ENCODE results near the gene KNDC1. TPM values are rescaled to one million over a fixed set of nuclear protein-coding genes. Genes with fewer than 3 reads are reported as not detected.

The KNDC1 gene
- total RNA-seq, 2 experiments from 2014 or later, result 0.36 to 0.40 TPM

GRCh38 chr10:133186416-133187090 lies 26.5 kb downstream of the KNDC1 start:
- Mint-ChIP-seq H3K4me1 (no peaks in the 10 kb centered on the region), H3K4me3 (no peak overlapping the region), H3K36me3 (no peaks in the 10 kb centered on the region), H3K27ac (no peak overlapping the region), H3K9me3 (peaks cover 5% of the 10 kb centered on the region), H3K27me3 (peaks cover 2% of the 10 kb centered on the region)
- ATAC-seq (ENCODE audit: low read depth) (no peak), DNase-seq (no peak)
- POLR2A ChIA-PET, result no interaction called here

- no peaks in the 10 kb centered on the region for H3K36me3 Mint-ChIP-seq
- peaks cover 5% of the 10 kb centered on the region for H3K9me3 Mint-ChIP-seq
- peaks cover 2% of the 10 kb centered on the region for H3K27me3 Mint-ChIP-seq
- ATAC-seq (ENCODE audit: low read depth), result no peak
- DNase-seq, result no peak
- POLR2A ChIA-PET, result no interaction called here
- no peak overlapping the region for H3K4me3 Mint-ChIP-seq
- no peak overlapping the region for H3K27ac Mint-ChIP-seq
- H3K4me1 Mint-ChIP-seq, result no peaks in the 10 kb centered on the region
Observed at GRCh38 chr10:133187091-133187905, 27.3 kb downstream of the KNDC1 start.

- ATAC-seq (ENCODE audit: low read depth), result no peak
- Mint-ChIP-seq H3K27me3 (peaks cover 2% of the 10 kb centered on the region), H3K4me3 (no peak overlapping the region), H3K4me1 (no peaks in the 10 kb centered on the region), H3K27ac (no peak overlapping the region), H3K36me3 (no peaks in the 10 kb centered on the region), H3K9me3 (peaks cover 5% of the 10 kb centered on the region)
- POLR2A ChIA-PET, result no interaction called here
- DNase-seq, result no peak
Observed at GRCh38 chr10:133187906-133188681, 28.1 kb downstream of the KNDC1 start.

- POLR2A ChIA-PET, result no interaction called here
- Mint-ChIP-seq H3K4me1 (no peaks in the 10 kb centered on the region), H3K27me3 (peaks cover 11% of the 10 kb centered on the region), H3K36me3 (no peaks in the 10 kb centered on the region), H3K9me3 (peaks cover 2% of the 10 kb centered on the region), H3K27ac (no peak overlapping the region), H3K4me3 (no peak overlapping the region)
- no peak for ATAC-seq (ENCODE audit: low read depth)
- no peak for DNase-seq
Observed at GRCh38 chr10:133189256-133189655, 29.2 kb downstream of the KNDC1 start.

GRCh38 chr10:133189726-133190125 lies 29.7 kb downstream of the KNDC1 start:
- H3K27me3 Mint-ChIP-seq, result peaks cover 14% of the 10 kb centered on the region
- no peak overlapping the region for H3K4me3 Mint-ChIP-seq
- H3K27ac Mint-ChIP-seq, result no peak overlapping the region
- H3K36me3 Mint-ChIP-seq, result no peaks in the 10 kb centered on the region
- POLR2A ChIA-PET, result no interaction called here
- DNase-seq, result no peak
- no peaks in the 10 kb centered on the region for H3K9me3 Mint-ChIP-seq
- no peak for ATAC-seq (ENCODE audit: low read depth)
- no peaks in the 10 kb centered on the region for H3K4me1 Mint-ChIP-seq

GRCh38 chr10:133190225-133190624 lies 30.2 kb downstream of the KNDC1 start:
- H3K36me3 Mint-ChIP-seq, result no peaks in the 10 kb centered on the region
- H3K27me3 Mint-ChIP-seq, result peaks cover 14% of the 10 kb centered on the region
- no peaks in the 10 kb centered on the region for H3K9me3 Mint-ChIP-seq
- DNase-seq (no peak), ATAC-seq (ENCODE audit: low read depth) (no peak)
- no peaks in the 10 kb centered on the region for H3K4me1 Mint-ChIP-seq
- POLR2A ChIA-PET, result no interaction called here
- H3K4me3 Mint-ChIP-seq, result no peak overlapping the region
- H3K27ac Mint-ChIP-seq, result no peak overlapping the region

- no peaks in the 10 kb centered on the region for H3K4me1 Mint-ChIP-seq
- POLR2A ChIA-PET, result no interaction called here
- H3K36me3 Mint-ChIP-seq, result no peaks in the 10 kb centered on the region
- H3K4me3 Mint-ChIP-seq, result no peak overlapping the region
- ATAC-seq (ENCODE audit: low read depth), result no peak
- H3K27me3 Mint-ChIP-seq, result peaks cover 14% of the 10 kb centered on the region
- no peaks in the 10 kb centered on the region for H3K9me3 Mint-ChIP-seq
- no peak overlapping the region for H3K27ac Mint-ChIP-seq
- no peak for DNase-seq
Observed at GRCh38 chr10:133191651-133192050, 31.6 kb downstream of the KNDC1 start.

GRCh38 chr10:133194151-133194550 lies 34.1 kb downstream of the KNDC1 start:
- Mint-ChIP-seq H3K4me1 (no peaks in the 10 kb centered on the region), H3K36me3 (no peaks in the 10 kb centered on the region), H3K27me3 (peaks cover 14% of the 10 kb centered on the region), H3K27ac (no peak overlapping the region), H3K4me3 (no peak overlapping the region), H3K9me3 (no peaks in the 10 kb centered on the region)
- no peak for ATAC-seq (ENCODE audit: low read depth)
- POLR2A ChIA-PET, result no interaction called here
- DNase-seq, result no peak

- ATAC-seq (ENCODE audit: low read depth), result no peak
- Mint-ChIP-seq H3K27me3 (peaks cover 14% of the 10 kb centered on the region), H3K9me3 (no peaks in the 10 kb centered on the region), H3K36me3 (no peaks in the 10 kb centered on the region), H3K4me3 (no peak overlapping the region), H3K27ac (no peak overlapping the region), H3K4me1 (no peaks in the 10 kb centered on the region)
- DNase-seq, result no peak
- POLR2A ChIA-PET, result no interaction called here
Observed at GRCh38 chr10:133195096-133195495, 35.1 kb downstream of the KNDC1 start.

- ATAC-seq (ENCODE audit: low read depth), result no peak
- Mint-ChIP-seq H3K4me1 (no peaks in the 10 kb centered on the region), H3K27me3 (peaks cover 14% of the 10 kb centered on the region), H3K27ac (no peak overlapping the region), H3K4me3 (no peak overlapping the region), H3K9me3 (no peaks in the 10 kb centered on the region), H3K36me3 (no peaks in the 10 kb centered on the region)
- no peak for DNase-seq
- POLR2A ChIA-PET, result no interaction called here
Observed at GRCh38 chr10:133195611-133196010, 35.6 kb downstream of the KNDC1 start.

GRCh38 chr10:133196221-133196915 lies 36.3 kb downstream of the KNDC1 start:
- no peak overlapping the region for H3K27ac Mint-ChIP-seq
- peaks cover 14% of the 10 kb centered on the region for H3K27me3 Mint-ChIP-seq
- POLR2A ChIA-PET, result no interaction called here
- no peaks in the 10 kb centered on the region for H3K9me3 Mint-ChIP-seq
- ATAC-seq (ENCODE audit: low read depth), result no peak
- no peak for DNase-seq
- H3K36me3 Mint-ChIP-seq, result no peaks in the 10 kb centered on the region
- H3K4me1 Mint-ChIP-seq, result no peaks in the 10 kb centered on the region
- H3K4me3 Mint-ChIP-seq, result no peak overlapping the region

- Mint-ChIP-seq H3K4me3 (no peak overlapping the region), H3K27ac (no peak overlapping the region), H3K9me3 (no peaks in the 10 kb centered on the region), H3K36me3 (no peaks in the 10 kb centered on the region), H3K27me3 (peaks cover 13% of the 10 kb centered on the region), H3K4me1 (no peaks in the 10 kb centered on the region)
- POLR2A ChIA-PET, result no interaction called here
- ATAC-seq (ENCODE audit: low read depth) (no peak), DNase-seq (no peak)
Observed at GRCh38 chr10:133196936-133197758, 37.1 kb downstream of the KNDC1 start.

GRCh38 chr10:133197786-133198185 lies 37.8 kb downstream of the KNDC1 start:
- H3K36me3 Mint-ChIP-seq, result no peaks in the 10 kb centered on the region
- POLR2A ChIA-PET, result no interaction called here
- H3K27ac Mint-ChIP-seq, result no peak overlapping the region
- ATAC-seq (ENCODE audit: low read depth) (no peak), DNase-seq (no peak)
- H3K27me3 Mint-ChIP-seq, result peaks cover 13% of the 10 kb centered on the region
- no peak overlapping the region for H3K4me3 Mint-ChIP-seq
- no peaks in the 10 kb centered on the region for H3K9me3 Mint-ChIP-seq
- no peaks in the 10 kb centered on the region for H3K4me1 Mint-ChIP-seq
